Right atrium auricular region (tissue), 2 donors: ENCODE data around the gene LMO4. TPM values are rescaled to one million over a fixed set of nuclear protein-coding genes. Genes with fewer than 3 reads are reported as not detected.

Experiments used
- DNase-seq: peaks from one replicate; pipeline ENCODE4 v3.0.0-alpha.2; 2019; ENCODE audit warnings: low spot score
- H3K27ac ChIP-seq, 2 donors: fragments of 200-600 bp; sonication (generic); 1 replicate in 1 of 2; 2 replicates in 1 of 2; pipeline ENCODE4 v1.5.1; 2016 to 2019
- H3K27me3 ChIP-seq, 2 donors: fragments of 200-600 bp; sonication (generic); one replicate each; pipeline versions ENCODE4 v1.5.1 to v1.6.0; 2017 to 2019
- H3K36me3 ChIP-seq: fragments of 200-600 bp; sonication (generic); one replicate; pipeline ENCODE4 v1.5.1; 2016
- H3K4me1 ChIP-seq, 2 donors: fragments of 200-600 bp; sonication (generic); one replicate each; pipeline versions ENCODE4 v1.5.1 to v1.6.0; 2017 to 2019
- H3K4me3 ChIP-seq, 2 donors: fragments of 200-600 bp; sonication (generic); 1 replicate in 1 of 2; 2 replicates in 1 of 2; pipeline ENCODE4 v1.5.1; 2017 to 2019; ENCODE audit warnings: mild to moderate bottlenecking in 1 of 2, moderate library complexity in 1 of 2
- H3K9me3 ChIP-seq, 2 donors: fragments of 200-600 bp; sonication (generic); one replicate each; pipeline ENCODE4 v1.5.1; 2019
- CTCF ChIP-seq, 2 donors: fragments of 200-600 bp; sonication (generic); IDR thresholded peaks; one replicate each; pipeline ENCODE4 v1.5.1; 2019; ENCODE audit warnings: antibody characterized with exemption in 2 of 2
- total RNA-seq, 2 donors: library from RNA; depleted of rRNA; stranded (reverse); fragments of >200 nt; gene quantifications; one replicate each; pipeline ENCODE4 v1.1.0, GENCODE V29; 2016

LMO4 gene
- total RNA-seq, 2 donors from 2014 or later = 32.7 to 47.7 TPM

DNA sequence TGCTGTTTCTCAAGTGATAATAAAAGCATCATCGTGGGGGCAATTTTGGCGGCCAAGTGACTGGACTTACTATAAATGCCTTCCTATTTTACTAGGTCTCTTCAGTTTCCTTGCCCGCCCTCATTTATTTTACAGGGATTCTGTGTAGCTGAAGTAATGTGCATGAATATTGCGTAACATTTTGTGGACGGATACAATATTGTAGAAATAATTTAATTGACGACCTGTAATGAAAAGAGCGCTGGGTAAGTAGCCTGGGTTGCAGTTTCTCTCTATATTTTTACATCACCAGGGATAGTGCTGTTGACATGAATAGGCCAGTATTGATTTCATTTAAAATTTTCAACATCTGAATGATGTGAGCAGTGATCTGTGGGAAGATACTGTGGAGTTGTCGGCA is 28.1 kb upstream of the LMO4 start:
- H3K27ac ChIP-seq = no peak overlapping the region
- H3K36me3 ChIP-seq = no peaks in the 10 kb centered on the region
- no peaks in the 10 kb centered on the region for H3K27me3 ChIP-seq

GRCh38 chr1:87305151-87305550 is 23.5 kb upstream of the LMO4 start:
- Histone ChIP-seq H3K36me3 (no peaks in the 10 kb centered on the region), H3K9me3 (no peaks in the 10 kb centered on the region), H3K27me3 (no peaks in the 10 kb centered on the region), H3K27ac (no peak overlapping the region), H3K4me1 (no peaks in the 10 kb centered on the region), H3K4me3 (no peak overlapping the region)
- no peak for TF ChIP-seq CTCF (IDR thresholded peaks at IDR 0.05)
- no peak for DNase-seq

More for the DNA sequence above, 28.1 kb upstream of the LMO4 start:
- DNase-seq = no peak
- Histone ChIP-seq H3K4me1 (no peaks in the 10 kb centered on the region), H3K4me3 (no peak overlapping the region), H3K9me3 (no peaks in the 10 kb centered on the region)
- no peak for TF ChIP-seq CTCF (IDR thresholded peaks at IDR 0.05)

GRCh38 chr1:87305762-87306161 is 22.9 kb upstream of the LMO4 start:
- no peak for DNase-seq
- Histone ChIP-seq H3K4me3 (no peak overlapping the region), H3K9me3 (no peaks in the 10 kb centered on the region), H3K27me3 (no peaks in the 10 kb centered on the region), H3K27ac (no peak overlapping the region), H3K4me1 (no peaks in the 10 kb centered on the region), H3K36me3 (no peaks in the 10 kb centered on the region)
- no peak for TF ChIP-seq CTCF (IDR thresholded peaks at IDR 0.05)

- no peak for DNase-seq
- Histone ChIP-seq H3K36me3 (no peaks in the 10 kb centered on the region), H3K27me3 (no peaks in the 10 kb centered on the region), H3K4me1 (no peaks in the 10 kb centered on the region), H3K9me3 (no peaks in the 10 kb centered on the region), H3K4me3 (no peak overlapping the region), H3K27ac (no peak overlapping the region)
- TF ChIP-seq CTCF (IDR thresholded peaks at IDR 0.05) = no peak
Measured at GRCh38 chr1:87307306-87307705, 21.4 kb upstream of the LMO4 start.

GRCh38 chr1:87307931-87308330 is 20.7 kb upstream of the LMO4 start:
- Histone ChIP-seq H3K9me3 (no peaks in the 10 kb centered on the region), H3K36me3 (no peaks in the 10 kb centered on the region), H3K4me1 (no peaks in the 10 kb centered on the region), H3K4me3 (no peak overlapping the region), H3K27me3 (no peaks in the 10 kb centered on the region), H3K27ac (no peak overlapping the region)
- TF ChIP-seq CTCF (IDR thresholded peaks at IDR 0.05) = no peak
- DNase-seq = no peak

GRCh38 chr1:87314091-87314490 is 14.6 kb upstream of the LMO4 start:
- Histone ChIP-seq H3K4me1 (no peaks in the 10 kb centered on the region), H3K27me3 (no peaks in the 10 kb centered on the region), H3K36me3 (no peaks in the 10 kb centered on the region), H3K4me3 (no peak overlapping the region), H3K27ac (no peak overlapping the region), H3K9me3 (no peaks in the 10 kb centered on the region)
- no peak for TF ChIP-seq CTCF (IDR thresholded peaks at IDR 0.05)
- DNase-seq = no peak
